Vagina (tissue), 2 donors: ENCODE measurements around the gene ELMO2.

Source experiments
- CTCF ChIP-seq, 3 experiments: fragments of 450-650 bp in 2 of 3; fragments of 200-600 bp in 1 of 3; sonication (generic) in 1 of 3; IDR thresholded peaks; one replicate each; pipeline ENCODE4 v1.5.1; 2017 to 2019; ENCODE audit warnings: antibody characterized with exemption in 3 of 3, mild to moderate bottlenecking in 2 of 3, moderate library complexity in 2 of 3
- POLR2A ChIP-seq, 2 donors: fragments of 450-650 bp; IDR thresholded peaks; one replicate each; pipeline ENCODE4 v1.6.1; 2017; ENCODE audit warnings: antibody characterized with exemption in 2 of 2, mild to moderate bottlenecking in 2 of 2, moderate library complexity in 2 of 2
- POLR2AphosphoS5 ChIP-seq, 2 donors: sonication (generic); formaldehyde crosslinking; IDR thresholded peaks; one replicate each; pipeline ENCODE4 v1.9.0; 2017; ENCODE audit warnings: antibody characterized with exemption in 2 of 2, mild to moderate bottlenecking in 2 of 2, low read depth in 1 of 2; ENCODE audit not compliant: insufficient read depth in 1 of 2

- no peak for TF ChIP-seq CTCF (IDR thresholded peaks at IDR 0.05)
- TF ChIP-seq POLR2A (IDR thresholded peaks at IDR 0.05) = no peak
- no peak for TF ChIP-seq POLR2AphosphoS5 (IDR thresholded peaks at IDR 0.05; ENCODE audit: insufficient read depth in 1 of 2, low read depth in 1 of 2)
Measured at GRCh38 chr20:46354207-46354555, 52.2 kb downstream of the ELMO2 start.
